ENCODE measurements around the gene VPS35L.

Gene VPS35L

DNA sequence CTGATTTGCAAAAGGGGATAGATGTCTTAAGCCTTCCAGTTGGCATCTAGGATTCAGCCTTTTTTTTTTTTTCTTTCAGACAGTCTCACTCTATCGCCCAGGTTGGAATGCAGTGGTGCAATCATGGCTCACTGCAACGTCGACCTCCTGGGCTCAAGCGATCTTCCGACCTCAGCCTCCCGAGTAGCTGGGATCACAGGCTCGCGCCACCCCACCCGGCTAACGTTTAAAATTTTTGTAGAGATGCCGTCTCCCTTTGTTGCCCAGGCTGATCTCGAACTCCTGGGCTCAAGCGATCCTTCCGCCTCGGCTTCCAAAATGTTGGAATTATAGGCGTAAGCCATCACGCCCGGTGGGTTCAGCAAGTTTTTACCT lies 32.3 kb upstream of the VPS35L start:
- no peak for TF ChIP-seq CTCF (IDR thresholded peaks at IDR 0.05; ENCODE audit: insufficient read depth, low read depth, low read length, missing control alignments)
- peak; percentile 2 for DNase-seq (ENCODE audit: low read depth)
- no peak overlapping the region for H3K4me3 ChIP-seq (ENCODE audit: low read depth, low read length)

- H3K4me3 ChIP-seq (ENCODE audit: low read depth, low read length) = peak within 1 kb of the TSS; percentile 84
- peak; percentile 97 for DNase-seq (ENCODE audit: low read depth)
- no peak for TF ChIP-seq CTCF (IDR thresholded peaks at IDR 0.05; ENCODE audit: insufficient read depth, low read depth, low read length, missing control alignments)
Measured at GRCh38 chr16:19523559-19524355, 31.7 kb upstream of the VPS35L start, which contains the start of gene CCP110. Gene CCP110, plus strand, starts transcription at chr16:19523942. Its CDS starts 3,940 bp downstream, at chr16:19527882.

DNA sequence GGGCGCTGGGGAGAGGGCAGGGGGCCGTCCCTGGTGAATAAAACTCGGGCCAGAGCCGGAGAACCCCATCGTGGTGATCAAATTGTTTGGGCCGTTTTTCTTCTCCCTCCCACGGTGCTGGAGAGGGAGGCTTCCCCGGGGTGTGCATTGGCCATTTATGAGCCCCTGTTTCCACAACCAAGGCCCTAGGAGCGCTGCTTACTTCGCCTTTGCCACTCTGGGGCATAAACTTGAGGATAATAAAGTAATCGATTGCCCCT lies 31.2 kb upstream of the VPS35L start:
- no peak for DNase-seq (ENCODE audit: low read depth)
- peak overlapping the region; percentile 84 for H3K4me3 ChIP-seq (ENCODE audit: low read depth, low read length)
- no peak for TF ChIP-seq CTCF (IDR thresholded peaks at IDR 0.05; ENCODE audit: insufficient read depth, low read depth, low read length, missing control alignments)

GRCh38 chr16:19524616-19525384 lies 30.7 kb upstream of the VPS35L start:
- peak overlapping the region; percentile 84 for H3K4me3 ChIP-seq (ENCODE audit: low read depth, low read length)
- DNase-seq (ENCODE audit: low read depth) = peak; percentile 46
- TF ChIP-seq CTCF (IDR thresholded peaks at IDR 0.05; ENCODE audit: insufficient read depth, low read depth, low read length, missing control alignments) = no peak

GRCh38 chr16:19525385-19525723 lies 30.1 kb upstream of the VPS35L start:
- H3K4me3 ChIP-seq (ENCODE audit: low read depth, low read length) = peak overlapping the region; percentile 84
- no peak for DNase-seq (ENCODE audit: low read depth)
- TF ChIP-seq CTCF (IDR thresholded peaks at IDR 0.05; ENCODE audit: insufficient read depth, low read depth, low read length, missing control alignments) = no peak

- no peak for TF ChIP-seq CTCF (IDR thresholded peaks at IDR 0.05; ENCODE audit: insufficient read depth, low read depth, low read length, missing control alignments)
- DNase-seq (ENCODE audit: low read depth) = no peak
- H3K4me3 ChIP-seq (ENCODE audit: low read depth, low read length) = no peak overlapping the region
Measured at GRCh38 chr16:19527161-19527560, 28.3 kb upstream of the VPS35L start.

Measured in GM12865 (cell line).